ENCODE results near the gene SULT1B1. TPM values are rescaled to one million over a fixed set of nuclear protein-coding genes. Genes with fewer than 3 reads are reported as not detected.

Gene SULT1B1
- total and polyA plus RNA-seq, 5 donors from 2014 or later: 3.9 to 12.4 (median 5.1) TPM

GRCh38 chr4:69697536-69698242, 62.7 kb downstream of the SULT1B1 start:
- Mint-ChIP-seq H3K27ac (no peak overlapping the region), H3K9me3 (peaks cover 0 to 16% (median 4%) of the 10 kb centered on the region in 7 donors), H3K4me1 (no peaks in the 10 kb centered on the region), H3K36me3 (no peaks in the 10 kb centered on the region), H3K4me3 (no peak overlapping the region), H3K27me3 (peaks cover 4% of the 10 kb centered on the region)
- Histone ChIP-seq H3K9me3 (ENCODE audit: control insufficient read depth in 2 of 2, low read length in 2 of 2) (peaks cover 0 to 8% of the 10 kb centered on the region in 2 experiments), H3K4me3 (ENCODE audit: low read depth, low read length) (no peak overlapping the region), H3K36me3 (ENCODE audit: control insufficient read depth, insufficient read depth, low read length) (no peaks in the 10 kb centered on the region), H3K27me3 (ENCODE audit: control insufficient read depth, insufficient read depth, low read length) (no peaks in the 10 kb centered on the region), H3K4me1 (ENCODE audit: control insufficient read depth, insufficient read depth, low read length, poor library complexity, severe bottlenecking) (no peaks in the 10 kb centered on the region), H3K27ac (ENCODE audit: insufficient read depth, low read length, poor library complexity, severe bottlenecking) (no peak overlapping the region)
- no peak for ATAC-seq (ENCODE audit: low read depth in 2 of 2)
- DNase-seq: no peak

DNA sequence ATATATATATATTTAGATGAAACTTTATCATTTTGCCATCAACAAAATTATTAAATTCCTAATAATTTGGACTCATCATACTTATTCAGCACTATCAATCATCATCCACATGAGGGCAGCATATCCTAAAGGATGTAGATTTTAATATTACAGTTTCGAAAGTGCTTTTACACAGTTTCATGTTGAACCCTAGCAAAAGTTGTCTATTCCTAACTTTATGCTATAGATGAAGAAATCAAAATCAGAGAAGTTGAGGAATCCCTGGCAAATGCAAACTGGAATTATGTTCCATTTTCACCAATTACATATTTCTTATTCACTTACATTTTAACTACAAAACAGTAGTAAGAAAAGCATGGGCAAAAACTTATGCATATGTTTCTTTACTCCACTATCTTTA, 70.8 kb downstream of the SULT1B1 start:
- DNase-seq: peak in 2 of 3 donors; percentile 48 to 52
- peak in 1 of 2 donors; percentile 52 for ATAC-seq (ENCODE audit: low read depth in 2 of 2)
- peak overlapping the region in 1 of 4 donors; percentile 36 for H3K4me3 Mint-ChIP-seq

DNA sequence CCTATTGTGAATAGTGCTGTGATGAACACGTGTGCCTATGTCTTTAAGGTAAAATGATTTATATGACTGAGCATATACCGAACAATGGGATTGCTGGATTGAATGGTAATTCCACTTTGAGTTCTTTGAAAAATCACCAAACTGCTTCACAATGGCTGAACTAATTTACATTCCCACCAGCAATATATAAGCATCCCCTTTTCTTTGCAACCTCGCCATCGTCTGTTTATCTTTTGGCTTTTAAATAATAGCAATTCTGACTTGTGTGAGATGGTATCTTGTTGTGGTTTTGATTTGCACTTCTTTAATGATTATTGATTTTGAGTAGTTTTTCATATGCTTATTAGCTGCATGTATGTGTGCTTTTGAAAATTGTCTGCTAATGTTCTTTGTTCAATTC, 75.6 kb downstream of the SULT1B1 start:
- no peaks in the 10 kb centered on the region for H3K27me3 Mint-ChIP-seq
- peaks cover 0 to 3% (median 0%) of the 10 kb centered on the region in 4 donors for H3K4me1 Mint-ChIP-seq
- no peaks in the 10 kb centered on the region for H3K27me3 ChIP-seq (ENCODE audit: control insufficient read depth, insufficient read depth, low read length)
- H3K9me3 ChIP-seq (ENCODE audit: control insufficient read depth in 2 of 2, low read length in 2 of 2): no peaks in the 10 kb centered on the region
- H3K27ac ChIP-seq (ENCODE audit: insufficient read depth, low read length, poor library complexity, severe bottlenecking): no peak overlapping the region
- no peak overlapping the region for H3K27ac Mint-ChIP-seq
- no peak overlapping the region for H3K4me3 ChIP-seq (ENCODE audit: low read depth, low read length)
- DNase-seq (no peak), ATAC-seq (ENCODE audit: low read depth in 2 of 2) (no peak)
- no peak overlapping the region for H3K4me3 Mint-ChIP-seq
- H3K36me3 Mint-ChIP-seq: no peaks in the 10 kb centered on the region
- H3K36me3 ChIP-seq (ENCODE audit: control insufficient read depth, insufficient read depth, low read length): no peaks in the 10 kb centered on the region
- H3K9me3 Mint-ChIP-seq: no peaks in the 10 kb centered on the region
- no peaks in the 10 kb centered on the region for H3K4me1 ChIP-seq (ENCODE audit: control insufficient read depth, insufficient read depth, low read length, poor library complexity, severe bottlenecking)

More for the DNA sequence above, 70.8 kb downstream of the SULT1B1 start:
- no peaks in the 10 kb centered on the region for H3K9me3 ChIP-seq (ENCODE audit: control insufficient read depth in 2 of 2, low read length in 2 of 2)
- no peaks in the 10 kb centered on the region for H3K36me3 Mint-ChIP-seq
- peaks cover 0 to 2% (median 0%) of the 10 kb centered on the region in 7 donors for H3K9me3 Mint-ChIP-seq
- H3K27ac ChIP-seq (ENCODE audit: insufficient read depth, low read length, poor library complexity, severe bottlenecking): no peak overlapping the region
- H3K4me1 Mint-ChIP-seq: peaks cover 0 to 3% (median 0%) of the 10 kb centered on the region in 4 donors
- peaks cover 4% of the 10 kb centered on the region for H3K27me3 Mint-ChIP-seq
- no peaks in the 10 kb centered on the region for H3K27me3 ChIP-seq (ENCODE audit: control insufficient read depth, insufficient read depth, low read length)
- no peaks in the 10 kb centered on the region for H3K36me3 ChIP-seq (ENCODE audit: control insufficient read depth, insufficient read depth, low read length)
- H3K27ac Mint-ChIP-seq: no peak overlapping the region
- no peaks in the 10 kb centered on the region for H3K4me1 ChIP-seq (ENCODE audit: control insufficient read depth, insufficient read depth, low read length, poor library complexity, severe bottlenecking)
- H3K4me3 ChIP-seq (ENCODE audit: low read depth, low read length): peak overlapping the region; percentile 9

Other genes with a start within 250 kb of the SULT1B1 start
- not detected for gene UGT2A2, start 121.0 kb downstream of the SULT1B1 start, total RNA-seq
- gene UGT2A2, start 121.0 kb downstream of the SULT1B1 start, polyA plus RNA-seq: not detected
- gene UGT2A1, start 107.4 kb downstream of the SULT1B1 start, total RNA-seq: not detected
- under 1 TPM in 1 of 4 donors, not detected in 3; 0.09 TPM for gene UGT2A1, start 107.4 kb downstream of the SULT1B1 start, polyA plus RNA-seq
- gene SULT1E1, start 99.5 kb upstream of the SULT1B1 start, total RNA-seq: not detected
- gene SULT1E1, start 99.5 kb upstream of the SULT1B1 start, polyA plus RNA-seq: not detected
- gene CSN1S1, start 170.4 kb upstream of the SULT1B1 start, total RNA-seq: not detected
- gene CSN1S1, start 170.4 kb upstream of the SULT1B1 start, polyA plus RNA-seq: not detected
- not detected for gene CSN2, start 205.1 kb upstream of the SULT1B1 start, total RNA-seq
- gene CSN2, start 205.1 kb upstream of the SULT1B1 start, polyA plus RNA-seq: not detected
- gene STATH, start 235.3 kb upstream of the SULT1B1 start, total RNA-seq: not detected
- gene STATH, start 235.3 kb upstream of the SULT1B1 start, polyA plus RNA-seq: not detected

Measured in CD4-positive, CD25-positive, alpha-beta regulatory T cell (primary cell).